Natural killer cell (primary cell): ENCODE measurements around the gene STAG1. TPM values are rescaled to one million over a fixed set of nuclear protein-coding genes. Genes with fewer than 3 reads are reported as not detected.
"Not testable (repeated sequence)": the region's sequence is repeated elsewhere in the genome, so short reads cannot be mapped to it uniquely, and the experiment has no call there.

Experiments
- ATAC-seq, 3 donors: fragments of 150-1000 bp in 2 of 3; fragments of 200-7000 bp in 1 of 3; cut with Tn5 transposase; 1 replicate in 1 of 3; 2 replicates in 2 of 3; pipeline ENCODE4 v1.10.0; 2021; ENCODE audit warnings: mild to moderate bottlenecking in 2 of 3, moderate library complexity in 2 of 3
- DNase-seq, 2 donors: peaks; one replicate each; pipeline versions ENCODE4 v3.0.0 to v3.0.0-alpha.2; 2013 to 2021; ENCODE audit warnings: mixed read lengths in 1 of 2
- H3K27ac ChIP-seq: one replicate; pipeline ENCODE4 v1.5.1; 2013; ENCODE audit warnings: mild to moderate bottlenecking, low read length
- H3K27me3 ChIP-seq: one replicate; pipeline ENCODE4 v1.6.1; 2013; ENCODE audit warnings: low read length; ENCODE audit not compliant: control insufficient read depth, insufficient read depth
- H3K36me3 ChIP-seq: one replicate; pipeline ENCODE4 v1.6.1; 2013; ENCODE audit warnings: low read length; ENCODE audit not compliant: control insufficient read depth, insufficient read depth
- H3K4me1 ChIP-seq: one replicate; pipeline ENCODE4 v1.6.1; 2013; ENCODE audit warnings: low read length; ENCODE audit not compliant: control insufficient read depth, insufficient read depth
- H3K4me3 ChIP-seq: one replicate; pipeline ENCODE4 v1.5.1; 2013; ENCODE audit warnings: low read length
- H3K9me3 ChIP-seq: one replicate; pipeline ENCODE4 v1.6.1; 2013; ENCODE audit warnings: low read length; ENCODE audit not compliant: control insufficient read depth, insufficient read depth
- H3K27ac Mint-ChIP-seq, 2 donors: one replicate each; pipeline ENCODE4 v1.8.0; 2022; ENCODE audit warnings: mild to moderate bottlenecking in 2 of 2, mixed read lengths in 2 of 2, moderate library complexity in 1 of 2
- H3K27me3 Mint-ChIP-seq, 2 donors: one replicate each; pipeline ENCODE4 v1.8.0; 2022; ENCODE audit warnings: low read depth in 2 of 2, mixed read lengths in 2 of 2
- H3K36me3 Mint-ChIP-seq: one replicate; pipeline ENCODE4 v1.8.0; 2022; ENCODE audit warnings: mixed read lengths
- H3K4me1 Mint-ChIP-seq, 2 donors: one replicate each; pipeline ENCODE4 v1.8.0; 2022; ENCODE audit warnings: mixed read lengths in 2 of 2
- H3K4me3 Mint-ChIP-seq: one replicate; pipeline ENCODE4 v1.8.0; 2022; ENCODE audit warnings: mild to moderate bottlenecking, moderate library complexity, mixed read lengths
- H3K9me3 Mint-ChIP-seq, 2 donors: one replicate each; pipeline ENCODE4 v1.8.0; 2022; ENCODE audit warnings: mixed read lengths in 2 of 2
- CTCF ChIP-seq: fragments of 200-600 bp; IDR thresholded peaks from one replicate; pipeline ENCODE4 v1.8.0; 2022; ENCODE audit warnings: antibody characterized with exemption
- WGBS: methylation state at CpG from one replicate; pipeline ENCODE4 v1.1.7; 2013; ENCODE audit warnings: missing lambda C conversion rate; ENCODE audit not compliant: insufficient coverage; 5-methylcytosine and 5-hydroxymethylcytosine counted together
- intact Hi-C: fragments of 100-400 bp; cut with micrococcal nuclease; formaldehyde crosslinking; loops from one replicate; pipeline ENCODE4 v1.14.2; 2022
- total RNA-seq, 4 donors: library from RNA; stranded (reverse); fragments of 120-200 nt in 1 of 4; gene quantifications; one replicate each; pipeline versions ENCODE4 v1.2.3 to v1.2.4, GENCODE V29; 2013 to 2022

The STAG1 gene
- total RNA-seq, 3 donors from 2014 or later (not counting 1 experiment from before 2014, with no cell fraction given): 55.1 to 66.2 (median 60.3) TPM

- Histone ChIP-seq H3K36me3 (no peaks in the 10 kb centered on the region), H3K4me1 (no peaks in the 10 kb centered on the region), H3K9me3 (no peaks in the 10 kb centered on the region), H3K4me3 (no peak overlapping the region), H3K27me3 (no peaks in the 10 kb centered on the region), H3K27ac (no peak overlapping the region)
- ATAC-seq: no peak
- no peak overlapping the region for H3K27ac Mint-ChIP-seq
- H3K36me3 Mint-ChIP-seq: no peaks in the 10 kb centered on the region
- H3K27me3 Mint-ChIP-seq: no peaks in the 10 kb centered on the region
- peaks cover 10 to 20% of the 10 kb centered on the region in 2 donors for H3K4me1 Mint-ChIP-seq
- no peak for DNase-seq
- TF ChIP-seq CTCF: no peak
- intact Hi-C loops: no loop called here
- H3K4me3 Mint-ChIP-seq: no peak overlapping the region
- H3K9me3 Mint-ChIP-seq: no peaks in the 10 kb centered on the region
- 96% methylated on average over 2 of the region's 2 CpGs for WGBS
Observed at GRCh38 chr3:136606990-136607389, 145.2 kb downstream of the STAG1 start.

- intact Hi-C loops, H3K4me3 ChIP-seq, H3K4me1 ChIP-seq, H3K27me3 Mint-ChIP-seq, H3K27me3 ChIP-seq, DNase-seq, H3K9me3 ChIP-seq, H3K36me3 Mint-ChIP-seq, ATAC-seq, H3K27ac ChIP-seq, H3K4me3 Mint-ChIP-seq, H3K9me3 Mint-ChIP-seq, H3K36me3 ChIP-seq: not testable (repeated sequence)
- WGBS: 98% methylated on average over 7 of the region's 7 CpGs
- Mint-ChIP-seq H3K27ac (peak overlapping the region in 1 of 2 donors; percentile 44), H3K4me1 (peaks cover 10 to 20% of the 10 kb centered on the region in 2 donors)
Observed at GRCh38 chr3:136606216-136606615, 146.0 kb downstream of the STAG1 start.

- Mint-ChIP-seq H3K27ac (peak overlapping the region; percentile 7 to 72), H3K9me3 (no peaks in the 10 kb centered on the region), H3K4me1 (peaks cover 14 to 20% of the 10 kb centered on the region in 2 donors), H3K4me3 (no peak overlapping the region), H3K27me3 (no peaks in the 10 kb centered on the region), H3K36me3 (no peaks in the 10 kb centered on the region)
- Histone ChIP-seq H3K9me3 (no peaks in the 10 kb centered on the region), H3K4me3 (no peak overlapping the region), H3K27me3 (no peaks in the 10 kb centered on the region), H3K27ac (no peak overlapping the region), H3K4me1 (no peaks in the 10 kb centered on the region), H3K36me3 (no peaks in the 10 kb centered on the region)
- TF ChIP-seq CTCF: no peak
- 100% methylated on average over 1 of the region's 1 CpG for WGBS
- ATAC-seq: no peak
- no peak for DNase-seq
- intact Hi-C loops: no loop called here
Observed at GRCh38 chr3:136604961-136605360, 147.2 kb downstream of the STAG1 start.

GRCh38 chr3:136602818-136603217 is 149.4 kb downstream of the STAG1 start:
- ATAC-seq (no peak), DNase-seq (no peak)
- no peak overlapping the region for H3K27ac Mint-ChIP-seq

More at GRCh38 chr3:136602818-136603217, 149.4 kb downstream of the STAG1 start:
- H3K4me1 ChIP-seq: no peaks in the 10 kb centered on the region
- no peaks in the 10 kb centered on the region for H3K9me3 Mint-ChIP-seq
- no peaks in the 10 kb centered on the region for H3K27me3 Mint-ChIP-seq
- intact Hi-C loops: no loop called here
- H3K4me3 Mint-ChIP-seq: no peak overlapping the region
- TF ChIP-seq CTCF: no peak
- H3K4me3 ChIP-seq: no peak overlapping the region
- no peaks in the 10 kb centered on the region for H3K36me3 Mint-ChIP-seq
- WGBS: no CpG with 5 or more reads among the region's 2 CpGs
- no peaks in the 10 kb centered on the region for H3K9me3 ChIP-seq
- no peaks in the 10 kb centered on the region for H3K36me3 ChIP-seq
- H3K4me1 Mint-ChIP-seq: peaks cover 9 to 21% of the 10 kb centered on the region in 2 donors
- H3K27ac ChIP-seq: no peak overlapping the region
- H3K27me3 ChIP-seq: no peaks in the 10 kb centered on the region
